ENCODE data around the gene RFX8.

The RFX8 gene

DNA sequence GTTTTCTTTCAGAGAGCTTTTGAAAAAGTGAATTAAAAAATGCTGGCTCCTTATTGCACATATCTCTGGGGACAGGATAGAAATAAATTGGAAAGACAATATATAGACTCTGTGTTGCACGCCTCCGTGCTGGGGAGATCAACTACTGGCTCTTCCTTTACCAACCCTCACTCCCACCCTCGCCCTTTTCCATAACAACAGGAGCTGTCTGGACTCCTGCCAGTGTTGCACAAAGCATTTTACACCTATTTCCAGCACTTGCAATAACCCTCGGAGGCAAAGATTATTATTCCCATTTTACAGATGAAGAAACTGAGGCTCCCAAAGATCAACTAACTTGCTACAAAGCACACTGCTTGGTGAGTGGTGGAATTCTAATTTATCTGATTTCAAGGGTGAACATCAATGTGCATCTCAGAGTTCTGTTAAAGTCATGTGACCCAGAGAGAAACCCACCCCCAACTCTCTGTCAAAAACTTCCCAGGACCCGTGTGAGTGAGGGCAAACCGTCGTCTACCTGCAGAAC is 91.8 kb downstream of the RFX8 start:
- H3K4me3 ChIP-seq (ENCODE audit: low read depth, low read length), result no peak overlapping the region
- no peak for TF ChIP-seq ZNF626 (tag by site-specific recombination; IDR thresholded peaks at IDR 0.05)
- TF ChIP-seq ZNF664 (tag by site-specific recombination; IDR thresholded peaks at IDR 0.05), result no peak
- TF ChIP-seq ZNF510 (tag by site-specific recombination; IDR thresholded peaks at IDR 0.05; ENCODE audit: insufficient replicate concordance), result no peak
- no peak for TF ChIP-seq ZNF391 (tag by site-specific recombination; IDR thresholded peaks at IDR 0.05; ENCODE audit: borderline replicate concordance, low read depth)
- no peak for TF ChIP-seq SETDB1 (IDR thresholded peaks at IDR 0.05; ENCODE audit: insufficient read length, low read length)
- TF ChIP-seq, protein P1, sequence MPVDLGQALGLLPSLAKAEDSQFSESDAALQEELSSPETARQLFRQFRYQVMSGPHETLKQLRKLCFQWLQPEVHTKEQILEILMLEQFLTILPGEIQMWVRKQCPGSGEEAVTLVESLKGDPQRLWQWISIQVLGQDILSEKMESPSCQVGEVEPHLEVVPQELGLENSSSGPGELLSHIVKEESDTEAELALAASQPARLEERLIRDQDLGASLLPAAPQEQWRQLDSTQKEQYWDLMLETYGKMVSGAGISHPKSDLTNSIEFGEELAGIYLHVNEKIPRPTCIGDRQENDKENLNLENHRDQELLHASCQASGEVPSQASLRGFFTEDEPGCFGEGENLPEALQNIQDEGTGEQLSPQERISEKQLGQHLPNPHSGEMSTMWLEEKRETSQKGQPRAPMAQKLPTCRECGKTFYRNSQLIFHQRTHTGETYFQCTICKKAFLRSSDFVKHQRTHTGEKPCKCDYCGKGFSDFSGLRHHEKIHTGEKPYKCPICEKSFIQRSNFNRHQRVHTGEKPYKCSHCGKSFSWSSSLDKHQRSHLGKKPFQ (tag by site-specific recombination; IDR thresholded peaks at IDR 0.05), result no peak
- no peak for TF ChIP-seq ZNF114 (tag by site-specific recombination; IDR thresholded peaks at IDR 0.05)
- TF ChIP-seq SCRT1 (tag by site-specific recombination; IDR thresholded peaks at IDR 0.05; ENCODE audit: borderline replicate concordance), result no peak
- no peak for TF ChIP-seq ZSCAN16 (tag by site-specific recombination; IDR thresholded peaks at IDR 0.05)
- no peak for TF ChIP-seq ZNF843 (tag by site-specific recombination; IDR thresholded peaks at IDR 0.05)
- TF ChIP-seq BCL11B (tag by site-specific recombination; IDR thresholded peaks at IDR 0.05; ENCODE audit: low read depth), result no peak
- TF ChIP-seq ZSCAN23 (tag by site-specific recombination; IDR thresholded peaks at IDR 0.05), result no peak
- TF ChIP-seq, protein P2, sequence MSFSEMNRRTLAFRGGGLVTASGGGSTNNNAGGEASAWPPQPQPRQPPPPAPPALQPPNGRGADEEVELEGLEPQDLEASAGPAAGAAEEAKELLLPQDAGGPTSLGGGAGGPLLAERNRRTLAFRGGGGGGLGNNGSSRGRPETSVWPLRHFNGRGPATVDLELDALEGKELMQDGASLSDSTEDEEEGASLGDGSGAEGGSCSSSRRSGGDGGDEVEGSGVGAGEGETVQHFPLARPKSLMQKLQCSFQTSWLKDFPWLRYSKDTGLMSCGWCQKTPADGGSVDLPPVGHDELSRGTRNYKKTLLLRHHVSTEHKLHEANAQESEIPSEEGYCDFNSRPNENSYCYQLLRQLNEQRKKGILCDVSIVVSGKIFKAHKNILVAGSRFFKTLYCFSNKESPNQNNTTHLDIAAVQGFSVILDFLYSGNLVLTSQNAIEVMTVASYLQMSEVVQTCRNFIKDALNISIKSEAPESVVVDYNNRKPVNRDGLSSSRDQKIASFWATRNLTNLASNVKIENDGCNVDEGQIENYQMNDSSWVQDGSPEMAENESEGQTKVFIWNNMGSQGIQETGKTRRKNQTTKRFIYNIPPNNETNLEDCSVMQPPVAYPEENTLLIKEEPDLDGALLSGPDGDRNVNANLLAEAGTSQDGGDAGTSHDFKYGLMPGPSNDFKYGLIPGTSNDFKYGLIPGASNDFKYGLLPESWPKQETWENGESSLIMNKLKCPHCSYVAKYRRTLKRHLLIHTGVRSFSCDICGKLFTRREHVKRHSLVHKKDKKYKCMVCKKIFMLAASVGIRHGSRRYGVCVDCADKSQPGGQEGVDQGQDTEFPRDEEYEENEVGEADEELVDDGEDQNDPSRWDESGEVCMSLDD (tag by site-specific recombination; IDR thresholded peaks at IDR 0.05), result no peak
- no peak for TF ChIP-seq SP3 (tag by site-specific recombination; IDR thresholded peaks at IDR 0.05)
- no peak for TF ChIP-seq TRIM28 (IDR thresholded peaks at IDR 0.05; ENCODE audit: borderline replicate concordance, low read length)
- TF ChIP-seq ZNF155 (tag by site-specific recombination; IDR thresholded peaks at IDR 0.05), result no peak
- TF ChIP-seq, protein P3, sequence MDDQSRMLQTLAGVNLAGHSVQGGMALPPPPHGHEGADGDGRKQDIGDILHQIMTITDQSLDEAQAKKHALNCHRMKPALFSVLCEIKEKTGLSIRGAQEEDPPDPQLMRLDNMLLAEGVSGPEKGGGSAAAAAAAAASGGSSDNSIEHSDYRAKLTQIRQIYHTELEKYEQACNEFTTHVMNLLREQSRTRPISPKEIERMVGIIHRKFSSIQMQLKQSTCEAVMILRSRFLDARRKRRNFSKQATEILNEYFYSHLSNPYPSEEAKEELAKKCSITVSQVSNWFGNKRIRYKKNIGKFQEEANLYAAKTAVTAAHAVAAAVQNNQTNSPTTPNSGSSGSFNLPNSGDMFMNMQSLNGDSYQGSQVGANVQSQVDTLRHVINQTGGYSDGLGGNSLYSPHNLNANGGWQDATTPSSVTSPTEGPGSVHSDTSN (CRISPR knock-in tag; IDR thresholded peaks at IDR 0.05), result no peak
- ChIA-PET POLR2A (no interaction called here), CTCF (interaction anchor here (1.2 kb wide), 1 partner anchor 33 kb away, joined by 3 read pairs; no protein-coding TSS in a partner anchor)
- H3K27ac ChIP-seq (ENCODE audit: extremely low read depth, low read depth, low read length), result no peak overlapping the region
- H3K4me1 ChIP-seq (ENCODE audit: control insufficient read depth, insufficient read depth, low read length), result no peaks in the 10 kb centered on the region
- no peaks in the 10 kb centered on the region for H3K36me3 ChIP-seq (ENCODE audit: control insufficient read depth in 2 of 2, insufficient read depth in 1 of 2, low read length in 2 of 2)
- H3K9me3 ChIP-seq (ENCODE audit: control insufficient read depth, insufficient read depth, low read depth, low read length), result no peaks in the 10 kb centered on the region

DNA sequence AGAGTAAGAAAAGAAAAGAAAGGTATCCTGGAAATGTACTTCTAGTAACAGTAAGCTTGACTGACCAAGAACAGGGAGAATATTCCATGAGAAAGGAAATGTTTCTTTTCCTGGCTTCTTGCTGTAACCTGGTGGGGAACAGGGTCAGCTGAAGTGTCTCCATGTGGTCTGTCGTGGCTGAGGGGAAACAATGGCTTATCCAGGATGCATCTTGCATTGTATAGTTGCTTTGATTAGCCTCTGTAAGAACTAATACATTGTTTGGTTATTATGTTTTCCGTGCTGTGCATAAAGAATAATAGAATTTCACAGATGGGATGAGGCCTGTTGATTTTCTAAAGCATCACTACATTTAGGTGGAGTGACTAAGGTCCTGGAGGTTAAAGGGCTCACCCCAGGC is 92.5 kb downstream of the RFX8 start:
- H3K4me3 ChIP-seq (ENCODE audit: low read depth, low read length), result no peak overlapping the region
- H3K4me1 ChIP-seq (ENCODE audit: control insufficient read depth, insufficient read depth, low read length), result no peaks in the 10 kb centered on the region
- H3K36me3 ChIP-seq (ENCODE audit: control insufficient read depth in 2 of 2, insufficient read depth in 1 of 2, low read length in 2 of 2), result no peaks in the 10 kb centered on the region
- ChIA-PET POLR2A (no interaction called here), CTCF (interaction anchor here (1.2 to 1.3 kb wide), 2 partner anchors 32 to 33 kb away, joined by 3 to 5 read pairs; no protein-coding TSS in a partner anchor)
- no peak overlapping the region for H3K27ac ChIP-seq (ENCODE audit: extremely low read depth, low read depth, low read length)
- no peak for TF ChIP-seq ZNF350 (tag by site-specific recombination; IDR thresholded peaks at IDR 0.05)
- no peak for TF ChIP-seq KLF9 (tag by site-specific recombination; IDR thresholded peaks at IDR 0.05; ENCODE audit: low read depth)
- no peak for TF ChIP-seq ZNF521 (tag by site-specific recombination; IDR thresholded peaks at IDR 0.05)
- no peak for TF ChIP-seq SP2 (tag by site-specific recombination; IDR thresholded peaks at IDR 0.05)
- no peak for TF ChIP-seq SCRT2 (tag by site-specific recombination; IDR thresholded peaks at IDR 0.05)
- no peak for TF ChIP-seq ZNF791 (tag by site-specific recombination; IDR thresholded peaks at IDR 0.05)
- TF ChIP-seq SALL2 (tag by site-specific recombination; IDR thresholded peaks at IDR 0.05; ENCODE audit: borderline replicate concordance), result no peak
- TF ChIP-seq ZNF510 (tag by site-specific recombination; IDR thresholded peaks at IDR 0.05; ENCODE audit: insufficient replicate concordance), result no peak
- TF ChIP-seq, protein P4, sequence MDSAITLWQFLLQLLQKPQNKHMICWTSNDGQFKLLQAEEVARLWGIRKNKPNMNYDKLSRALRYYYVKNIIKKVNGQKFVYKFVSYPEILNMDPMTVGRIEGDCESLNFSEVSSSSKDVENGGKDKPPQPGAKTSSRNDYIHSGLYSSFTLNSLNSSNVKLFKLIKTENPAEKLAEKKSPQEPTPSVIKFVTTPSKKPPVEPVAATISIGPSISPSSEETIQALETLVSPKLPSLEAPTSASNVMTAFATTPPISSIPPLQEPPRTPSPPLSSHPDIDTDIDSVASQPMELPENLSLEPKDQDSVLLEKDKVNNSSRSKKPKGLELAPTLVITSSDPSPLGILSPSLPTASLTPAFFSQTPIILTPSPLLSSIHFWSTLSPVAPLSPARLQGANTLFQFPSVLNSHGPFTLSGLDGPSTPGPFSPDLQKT (IDR thresholded peaks at IDR 0.05; ENCODE audit: borderline replicate concordance, low read depth, low read length), result no peak
- no peak for TF ChIP-seq WT1 (tag by site-specific recombination; IDR thresholded peaks at IDR 0.05)
- no peaks in the 10 kb centered on the region for H3K9me3 ChIP-seq (ENCODE audit: control insufficient read depth, insufficient read depth, low read depth, low read length)

Data from HEK293 (cell line).